Stimulated activated naive CD8-positive, alpha-beta T cell treated with anti-CD3 and anti-CD28 coated beads, Interleukin-15, Interleukin-2, amounts not matched to agents 100 ng/mL and 50 ng/mL, for 24 hours (primary cell): ENCODE data around the gene PDE3A.

Experiments used
- H3K27ac Mint-ChIP-seq: one replicate; pipeline ENCODE4 v1.8.0; 2021; ENCODE audit warnings: mild to moderate bottlenecking, mixed read lengths
- H3K27me3 Mint-ChIP-seq: one replicate; pipeline ENCODE4 v1.8.0; 2021; ENCODE audit warnings: mixed read lengths
- H3K36me3 Mint-ChIP-seq: one replicate; pipeline ENCODE4 v1.8.0; 2021; ENCODE audit warnings: low read depth, mixed read lengths
- H3K4me1 Mint-ChIP-seq: one replicate; pipeline ENCODE4 v1.8.0; 2021; ENCODE audit warnings: low read depth, mixed read lengths
- H3K4me3 Mint-ChIP-seq: one replicate; pipeline ENCODE4 v1.8.0; 2021; ENCODE audit warnings: mild to moderate bottlenecking, mixed read lengths
- H3K9me3 Mint-ChIP-seq: one replicate; pipeline ENCODE4 v1.8.0; 2021; ENCODE audit warnings: mixed read lengths

Gene PDE3A

GRCh38 chr12:20474443-20474842 is 106.1 kb downstream of the PDE3A start:
- Mint-ChIP-seq H3K4me3 (no peak overlapping the region), H3K9me3 (no peaks in the 10 kb centered on the region), H3K27ac (no peak overlapping the region), H3K36me3 (no peaks in the 10 kb centered on the region), H3K4me1 (no peaks in the 10 kb centered on the region), H3K27me3 (no peaks in the 10 kb centered on the region)

DNA sequence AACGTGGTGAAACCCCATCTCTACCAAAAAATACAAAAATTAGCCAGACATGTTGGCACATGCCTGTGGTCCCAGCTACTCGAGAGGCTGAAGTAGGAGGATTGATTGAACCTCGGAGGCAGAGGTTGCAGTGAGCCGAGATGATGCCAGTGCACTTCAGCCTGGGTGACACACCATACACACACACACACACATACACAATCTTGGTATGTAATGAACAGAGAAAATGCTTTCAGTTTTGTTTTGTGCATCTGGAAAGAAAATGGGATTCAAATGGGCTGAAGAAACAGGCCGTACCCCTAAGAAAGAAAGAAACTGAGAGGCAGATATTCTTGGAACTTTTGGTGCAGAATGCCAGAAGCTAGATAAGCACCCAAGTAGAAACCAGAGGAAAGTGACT is 107.2 kb downstream of the PDE3A start:
- no peak overlapping the region for H3K27ac Mint-ChIP-seq

DNA sequence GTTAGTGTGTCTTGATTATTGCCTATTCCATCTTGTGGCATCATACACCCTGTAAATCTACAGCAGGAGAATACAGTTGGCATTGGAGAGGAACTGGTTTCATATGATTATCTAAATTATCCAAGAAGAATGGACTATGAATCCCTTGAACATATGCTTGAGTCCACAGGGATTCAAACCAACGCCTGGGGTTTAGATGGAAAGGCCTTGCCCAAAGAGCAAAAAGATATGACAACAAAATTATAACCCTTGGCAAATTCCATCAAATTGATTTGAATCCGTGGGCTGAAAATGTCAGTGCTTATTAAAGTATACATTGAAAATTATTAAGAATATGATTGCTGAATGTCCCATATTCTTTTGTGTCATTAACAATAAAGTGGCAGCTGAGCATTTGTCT is 108.2 kb downstream of the PDE3A start:
- H3K27me3 Mint-ChIP-seq, result no peaks in the 10 kb centered on the region
- H3K9me3 Mint-ChIP-seq, result no peaks in the 10 kb centered on the region
- H3K4me3 Mint-ChIP-seq, result no peak overlapping the region
- H3K36me3 Mint-ChIP-seq, result no peaks in the 10 kb centered on the region
- no peaks in the 10 kb centered on the region for H3K4me1 Mint-ChIP-seq
- no peak overlapping the region for H3K27ac Mint-ChIP-seq

More for the DNA sequence above, 107.2 kb downstream of the PDE3A start:
- H3K27me3 Mint-ChIP-seq, result no peaks in the 10 kb centered on the region
- no peaks in the 10 kb centered on the region for H3K9me3 Mint-ChIP-seq
- no peak overlapping the region for H3K4me3 Mint-ChIP-seq
- no peaks in the 10 kb centered on the region for H3K36me3 Mint-ChIP-seq
- no peaks in the 10 kb centered on the region for H3K4me1 Mint-ChIP-seq

GRCh38 chr12:20477255-20477654 is 108.9 kb downstream of the PDE3A start:
- Mint-ChIP-seq H3K4me3 (no peak overlapping the region), H3K27ac (no peak overlapping the region), H3K9me3 (no peaks in the 10 kb centered on the region), H3K27me3 (no peaks in the 10 kb centered on the region), H3K36me3 (no peaks in the 10 kb centered on the region), H3K4me1 (no peaks in the 10 kb centered on the region)

- H3K4me1 Mint-ChIP-seq, result no peaks in the 10 kb centered on the region
- no peak overlapping the region for H3K4me3 Mint-ChIP-seq
- no peaks in the 10 kb centered on the region for H3K9me3 Mint-ChIP-seq
- H3K27ac Mint-ChIP-seq, result no peak overlapping the region
- H3K36me3 Mint-ChIP-seq, result no peaks in the 10 kb centered on the region
- H3K27me3 Mint-ChIP-seq, result no peaks in the 10 kb centered on the region
Observed at GRCh38 chr12:20477672-20478071, 109.3 kb downstream of the PDE3A start.

DNA sequence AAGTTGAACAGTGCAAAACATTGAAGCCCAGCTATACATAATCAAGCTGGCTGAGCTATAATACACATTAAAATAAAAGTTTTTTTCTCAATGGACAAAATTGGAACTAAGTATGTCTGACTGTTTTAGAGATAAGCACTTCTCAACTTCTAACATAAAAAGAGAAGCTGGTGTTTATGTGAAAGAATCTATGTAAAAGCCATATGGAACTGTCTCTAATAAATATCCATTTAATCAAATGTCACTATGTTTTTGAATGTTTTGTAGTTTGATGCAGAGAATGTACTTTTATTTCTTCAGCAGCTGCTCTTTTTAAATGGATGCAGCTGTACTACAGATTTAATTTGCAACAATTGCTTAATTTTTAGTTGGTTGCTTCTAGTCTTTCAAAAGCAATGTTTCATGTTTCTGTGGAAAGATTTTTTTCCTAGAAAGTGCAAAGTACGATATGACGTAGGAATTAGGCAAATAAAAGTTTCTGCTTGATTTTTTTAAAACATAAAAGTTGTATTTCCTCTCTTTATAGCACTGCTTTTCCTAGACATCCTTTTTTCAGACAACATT is 114.2 kb downstream of the PDE3A start:
- no peaks in the 10 kb centered on the region for H3K27me3 Mint-ChIP-seq
- no peaks in the 10 kb centered on the region for H3K9me3 Mint-ChIP-seq
- no peaks in the 10 kb centered on the region for H3K4me1 Mint-ChIP-seq
- no peaks in the 10 kb centered on the region for H3K36me3 Mint-ChIP-seq
- H3K27ac Mint-ChIP-seq, result no peak overlapping the region
- H3K4me3 Mint-ChIP-seq, result no peak overlapping the region

DNA sequence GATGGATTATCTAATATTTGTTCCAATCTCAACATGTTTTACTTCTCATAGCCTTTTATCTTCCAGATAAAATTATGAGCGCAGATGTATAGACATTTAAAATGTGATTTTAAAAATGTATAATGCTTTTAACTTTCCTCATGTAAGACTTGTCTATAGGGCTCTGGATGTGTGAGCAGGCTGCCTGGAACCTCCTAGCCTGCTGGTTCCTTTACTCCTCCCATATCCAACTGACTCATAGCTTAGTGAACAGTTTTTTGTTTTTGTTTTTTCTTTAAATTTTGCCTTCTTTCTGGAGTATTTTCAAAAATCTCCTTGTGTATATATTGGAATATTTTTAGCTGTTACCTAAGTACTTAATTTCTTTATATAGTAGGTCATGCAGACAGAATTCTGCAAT is 115.4 kb downstream of the PDE3A start:
- H3K27me3 Mint-ChIP-seq, result no peaks in the 10 kb centered on the region
- no peak overlapping the region for H3K4me3 Mint-ChIP-seq
- H3K9me3 Mint-ChIP-seq, result no peaks in the 10 kb centered on the region
- no peaks in the 10 kb centered on the region for H3K4me1 Mint-ChIP-seq
- no peak overlapping the region for H3K27ac Mint-ChIP-seq
- no peaks in the 10 kb centered on the region for H3K36me3 Mint-ChIP-seq

DNA sequence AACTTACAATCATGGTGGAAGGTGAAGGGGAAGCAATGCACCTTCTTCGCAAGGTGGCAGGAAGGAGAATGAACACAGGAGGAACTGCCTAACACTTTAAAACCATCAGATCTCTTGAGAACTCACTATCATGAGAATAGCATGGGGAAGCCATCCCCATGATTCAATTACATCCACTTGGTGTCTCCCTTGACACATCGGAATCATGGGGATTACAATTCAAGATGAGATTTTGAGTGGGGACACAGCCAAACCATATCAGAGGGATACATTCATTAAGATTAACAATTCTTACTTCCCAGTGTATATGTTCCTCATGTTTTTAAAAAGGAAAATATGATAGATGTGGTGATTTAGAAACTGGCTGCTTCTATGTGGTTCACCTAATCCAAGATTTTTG is 117.9 kb downstream of the PDE3A start:
- H3K4me1 Mint-ChIP-seq, result no peaks in the 10 kb centered on the region
- H3K9me3 Mint-ChIP-seq, result no peaks in the 10 kb centered on the region
- H3K27ac Mint-ChIP-seq, result no peak overlapping the region
- H3K36me3 Mint-ChIP-seq, result no peaks in the 10 kb centered on the region
- H3K27me3 Mint-ChIP-seq, result no peaks in the 10 kb centered on the region
- no peak overlapping the region for H3K4me3 Mint-ChIP-seq

DNA sequence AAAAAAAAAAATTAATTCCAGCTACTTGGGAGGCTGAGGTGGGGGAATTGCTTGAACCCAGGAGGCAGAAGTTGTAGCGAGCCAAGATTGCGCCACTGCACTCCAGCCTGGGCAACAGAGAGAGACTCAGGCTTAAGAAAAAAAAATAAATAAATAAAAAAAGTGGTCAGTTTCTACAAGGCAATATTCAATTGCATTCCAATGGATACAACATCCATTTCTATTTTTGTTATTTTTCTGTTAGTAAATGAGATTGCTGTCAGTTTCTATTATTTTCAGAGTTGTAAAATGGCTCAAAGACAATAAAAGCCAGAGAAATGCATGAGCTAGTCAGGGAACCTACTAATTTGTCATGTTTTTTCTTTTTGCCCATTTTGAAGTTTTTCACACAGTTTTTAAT is 119.2 kb downstream of the PDE3A start:
- H3K9me3 Mint-ChIP-seq, result peaks cover 3% of the 10 kb centered on the region
- H3K27me3 Mint-ChIP-seq, result no peaks in the 10 kb centered on the region
- H3K4me3 Mint-ChIP-seq, result no peak overlapping the region
- H3K4me1 Mint-ChIP-seq, result peaks cover 3% of the 10 kb centered on the region
- H3K36me3 Mint-ChIP-seq, result no peaks in the 10 kb centered on the region
- no peak overlapping the region for H3K27ac Mint-ChIP-seq

- peaks cover 3% of the 10 kb centered on the region for H3K9me3 Mint-ChIP-seq
- no peak overlapping the region for H3K27ac Mint-ChIP-seq
- H3K27me3 Mint-ChIP-seq, result no peaks in the 10 kb centered on the region
- H3K4me1 Mint-ChIP-seq, result peaks cover 4% of the 10 kb centered on the region
- H3K36me3 Mint-ChIP-seq, result no peaks in the 10 kb centered on the region
- H3K4me3 Mint-ChIP-seq, result no peak overlapping the region
Observed at GRCh38 chr12:20489645-20490044, 121.3 kb downstream of the PDE3A start.

- Mint-ChIP-seq H3K4me3 (no peak overlapping the region), H3K9me3 (peaks cover 3% of the 10 kb centered on the region), H3K27me3 (no peaks in the 10 kb centered on the region), H3K4me1 (peaks cover 4% of the 10 kb centered on the region), H3K27ac (no peak overlapping the region), H3K36me3 (no peaks in the 10 kb centered on the region)
Observed at GRCh38 chr12:20490213-20490612, 121.9 kb downstream of the PDE3A start.

DNA sequence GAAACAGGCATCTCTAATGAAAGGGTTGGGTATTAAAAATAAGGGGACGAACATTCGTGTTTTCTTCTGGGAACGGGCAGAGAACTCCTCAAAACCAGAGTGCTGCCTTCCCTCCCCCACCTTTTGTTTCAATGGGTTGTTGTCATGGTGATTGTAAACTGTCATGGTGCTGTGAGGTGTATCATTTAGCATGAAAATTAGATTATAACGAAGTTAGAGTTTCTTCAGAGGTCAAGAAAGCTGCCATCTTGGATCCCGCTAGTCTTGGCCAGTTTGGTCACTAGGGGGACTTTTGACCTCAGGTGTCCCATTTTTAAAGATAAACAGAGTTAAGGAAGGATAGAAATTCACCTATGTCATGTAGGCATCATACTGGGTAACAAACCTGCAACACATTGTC is 123.0 kb downstream of the PDE3A start:
- no peaks in the 10 kb centered on the region for H3K27me3 Mint-ChIP-seq
- no peaks in the 10 kb centered on the region for H3K36me3 Mint-ChIP-seq
- H3K4me3 Mint-ChIP-seq, result no peak overlapping the region
- peaks cover 4% of the 10 kb centered on the region for H3K4me1 Mint-ChIP-seq
- H3K9me3 Mint-ChIP-seq, result peaks cover 3% of the 10 kb centered on the region
- no peak overlapping the region for H3K27ac Mint-ChIP-seq

DNA sequence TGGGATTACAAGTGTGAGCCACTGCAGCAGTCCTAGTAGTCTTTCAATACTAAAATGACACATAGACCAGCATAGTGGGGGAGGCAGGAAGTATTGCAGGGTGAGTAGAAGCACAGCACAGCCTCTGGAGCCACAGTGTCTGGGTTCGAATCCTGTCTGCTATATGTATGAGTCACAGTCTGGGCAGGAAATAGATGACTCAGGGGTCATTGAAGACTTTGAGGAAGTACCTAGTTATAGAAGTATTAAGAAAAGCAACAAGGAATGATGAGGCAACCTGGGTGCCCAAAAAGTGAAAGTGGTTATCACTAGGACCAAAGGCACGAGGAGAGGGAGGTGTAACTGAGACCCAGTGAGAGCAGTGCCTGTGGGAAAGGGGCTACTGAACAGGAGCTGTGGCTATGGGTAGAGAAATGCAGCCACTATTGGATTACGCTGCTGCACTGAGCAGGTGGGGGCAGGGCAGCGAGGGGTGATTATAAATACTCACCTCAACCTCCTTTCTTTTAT is 124.0 kb downstream of the PDE3A start:
- H3K9me3 Mint-ChIP-seq, result peaks cover 3% of the 10 kb centered on the region
- H3K4me1 Mint-ChIP-seq, result peaks cover 4% of the 10 kb centered on the region
- H3K36me3 Mint-ChIP-seq, result no peaks in the 10 kb centered on the region
- no peaks in the 10 kb centered on the region for H3K27me3 Mint-ChIP-seq
- no peak overlapping the region for H3K27ac Mint-ChIP-seq
- H3K4me3 Mint-ChIP-seq, result no peak overlapping the region

DNA sequence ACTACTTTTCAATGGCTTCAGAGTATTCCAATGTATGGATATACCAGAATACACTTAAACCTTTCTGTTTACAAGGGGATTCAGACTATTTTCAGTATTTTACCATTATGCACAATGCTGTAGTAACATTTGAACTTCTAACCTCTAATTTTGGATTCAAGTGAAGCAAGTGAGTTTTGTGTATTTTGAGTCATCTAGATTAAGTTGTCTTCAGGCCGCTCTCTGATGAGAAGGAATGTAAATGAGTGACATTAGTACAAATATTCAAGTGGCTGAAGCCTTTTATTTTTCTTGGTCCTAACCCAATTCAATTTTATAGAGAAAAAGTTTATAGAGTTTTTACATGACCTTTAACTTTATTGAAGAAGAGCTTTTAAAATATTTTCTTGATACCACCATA is 125.6 kb downstream of the PDE3A start:
- Mint-ChIP-seq H3K27me3 (no peaks in the 10 kb centered on the region), H3K9me3 (peaks cover 3% of the 10 kb centered on the region), H3K4me3 (no peak overlapping the region), H3K4me1 (peaks cover 4% of the 10 kb centered on the region), H3K27ac (no peak overlapping the region), H3K36me3 (no peaks in the 10 kb centered on the region)

GRCh38 chr12:20494851-20495250 is 126.5 kb downstream of the PDE3A start:
- Mint-ChIP-seq H3K4me1 (peaks cover 4% of the 10 kb centered on the region), H3K27ac (no peak overlapping the region), H3K36me3 (no peaks in the 10 kb centered on the region), H3K27me3 (no peaks in the 10 kb centered on the region), H3K9me3 (peaks cover 3% of the 10 kb centered on the region), H3K4me3 (no peak overlapping the region)

- H3K27ac Mint-ChIP-seq, result no peak overlapping the region
- H3K9me3 Mint-ChIP-seq, result peaks cover 3% of the 10 kb centered on the region
- peaks cover 4% of the 10 kb centered on the region for H3K4me1 Mint-ChIP-seq
- no peaks in the 10 kb centered on the region for H3K36me3 Mint-ChIP-seq
- no peaks in the 10 kb centered on the region for H3K27me3 Mint-ChIP-seq
- H3K4me3 Mint-ChIP-seq, result no peak overlapping the region
Observed at GRCh38 chr12:20495997-20496396, 127.7 kb downstream of the PDE3A start.
